IMR-90 (cell line): ENCODE data around the gene WIPF1.

Experiments
- CEBPB ChIP-seq: IDR thresholded peaks from 2 replicates; pipeline ENCODE4 v1.6.1; 2012; ENCODE audit warnings: low read depth, low read length, improper control_type of control experiment
- CHD1 ChIP-seq: IDR thresholded peaks from 2 replicates; pipeline ENCODE4 v1.6.1; 2012; ENCODE audit warnings: low read depth, low read length, improper control_type of control experiment
- POLR2A ChIP-seq: IDR thresholded peaks from 2 replicates; pipeline ENCODE4 v1.6.1; 2012; ENCODE audit warnings: mild to moderate bottlenecking, low read depth, low read length
- RCOR1 ChIP-seq: IDR thresholded peaks from 2 replicates; pipeline ENCODE4 v1.6.1; 2012; ENCODE audit warnings: mild to moderate bottlenecking, low read length, improper control_type of control experiment; ENCODE audit not compliant: insufficient replicate concordance
- TF ChIP-seq, protein P1 (sequence below): conservative IDR thresholded peaks from 2 replicates; pipeline ENCODE4 v1.5.1; 2012; ENCODE audit warnings: mild to moderate bottlenecking, low read depth, low read length, improper control_type of control experiment

DNA sequence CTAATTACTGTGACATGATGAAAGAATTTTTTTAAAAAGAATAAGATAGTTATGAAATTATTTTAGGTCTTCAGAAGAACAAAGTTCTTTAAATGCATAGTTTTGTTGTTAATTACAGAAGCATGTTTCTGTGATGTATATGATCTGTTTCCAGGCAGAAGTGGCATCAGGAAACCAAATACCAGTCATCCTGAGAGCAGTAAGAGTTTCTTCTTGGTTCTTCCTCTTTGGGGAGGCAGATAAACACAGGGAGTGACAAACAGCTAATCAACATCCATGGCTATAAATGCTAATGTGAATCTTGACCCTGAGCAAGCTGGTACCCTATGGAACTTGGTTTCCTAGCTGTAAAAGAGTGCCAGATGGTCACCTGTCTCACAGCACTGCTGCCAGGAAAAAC lies 29.2 kb downstream of the WIPF1 start:
- TF ChIP-seq, protein P1, sequence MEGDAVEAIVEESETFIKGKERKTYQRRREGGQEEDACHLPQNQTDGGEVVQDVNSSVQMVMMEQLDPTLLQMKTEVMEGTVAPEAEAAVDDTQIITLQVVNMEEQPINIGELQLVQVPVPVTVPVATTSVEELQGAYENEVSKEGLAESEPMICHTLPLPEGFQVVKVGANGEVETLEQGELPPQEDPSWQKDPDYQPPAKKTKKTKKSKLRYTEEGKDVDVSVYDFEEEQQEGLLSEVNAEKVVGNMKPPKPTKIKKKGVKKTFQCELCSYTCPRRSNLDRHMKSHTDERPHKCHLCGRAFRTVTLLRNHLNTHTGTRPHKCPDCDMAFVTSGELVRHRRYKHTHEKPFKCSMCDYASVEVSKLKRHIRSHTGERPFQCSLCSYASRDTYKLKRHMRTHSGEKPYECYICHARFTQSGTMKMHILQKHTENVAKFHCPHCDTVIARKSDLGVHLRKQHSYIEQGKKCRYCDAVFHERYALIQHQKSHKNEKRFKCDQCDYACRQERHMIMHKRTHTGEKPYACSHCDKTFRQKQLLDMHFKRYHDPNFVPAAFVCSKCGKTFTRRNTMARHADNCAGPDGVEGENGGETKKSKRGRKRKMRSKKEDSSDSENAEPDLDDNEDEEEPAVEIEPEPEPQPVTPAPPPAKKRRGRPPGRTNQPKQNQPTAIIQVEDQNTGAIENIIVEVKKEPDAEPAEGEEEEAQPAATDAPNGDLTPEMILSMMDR = no peak
- no peak for TF ChIP-seq RCOR1
- no peak for TF ChIP-seq POLR2A
- TF ChIP-seq CEBPB = no peak
- TF ChIP-seq CHD1 = no peak
